Left renal pelvis (tissue), 4 donors: ENCODE measurements around the gene CT55. TPM values are rescaled to one million over a fixed set of nuclear protein-coding genes. Genes with fewer than 3 reads are reported as not detected.
"Not testable (repeated sequence)": the region's sequence is repeated elsewhere in the genome, so short reads cannot be mapped to it uniquely, and the experiment has no call there.

ENCODE experiments used
- DNase-seq, 4 donors: peaks; one replicate each; pipeline ENCODE4 v3.0.0-alpha.2; 2013; ENCODE audit warnings: low read depth in 4 of 4, low spot score in 3 of 4
- polyA plus RNA-seq, 4 donors: library from polyadenylated mRNA; unstranded; fragments of 120-200 nt; gene quantifications; one replicate each; pipeline ENCODE4 v1.2.1, GENCODE V29; 2013; ENCODE audit not compliant: insufficient read length in 4 of 4

The CT55 gene
- polyA plus RNA-seq: under 1 TPM in 3 of 4 donors, not detected in 1; 0.19 to 0.46 (median 0.20) TPM

- DNase-seq: no peak
These were observed at the start of gene CT55 for GRCh38 chrX:135170877-135171519. Gene CT55 (minus strand): TSS chrX:135171398. CDS start chrX:135171171, 227 bp downstream.

DNA sequence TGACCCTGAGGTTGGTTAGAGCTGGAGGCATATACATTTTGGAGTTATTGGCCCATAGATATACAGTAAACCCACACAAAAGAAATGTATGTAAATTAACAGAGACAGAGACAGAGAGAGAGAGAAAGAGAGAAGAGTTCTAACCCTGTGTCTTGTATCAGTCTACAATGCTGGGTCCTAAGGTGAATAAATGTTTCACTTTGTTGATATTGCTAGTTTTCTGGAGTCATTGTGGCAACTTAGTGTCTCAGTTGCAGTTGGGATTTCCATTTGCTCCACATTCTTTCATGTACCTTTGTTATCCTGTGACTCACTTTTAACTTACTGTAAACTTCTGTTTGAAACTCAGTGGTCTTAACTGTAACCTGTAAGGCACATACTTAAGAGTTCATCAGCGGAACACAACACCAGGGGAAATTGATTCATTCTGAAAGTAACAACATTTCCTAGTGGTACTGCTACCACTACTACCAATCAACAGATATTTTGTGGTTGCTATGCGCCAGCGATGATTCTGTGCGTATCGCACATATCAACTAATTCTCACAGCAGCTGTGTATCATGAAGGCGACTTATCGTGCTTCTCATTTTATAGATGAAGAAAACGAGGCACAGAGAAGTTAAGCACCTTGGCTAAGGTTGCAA is 42.1 kb upstream of the CT55 start:
- DNase-seq: no peak

GRCh38 chrX:135206427-135206826 is 35.2 kb upstream of the CT55 start:
- DNase-seq: not testable (repeated sequence)

DNA sequence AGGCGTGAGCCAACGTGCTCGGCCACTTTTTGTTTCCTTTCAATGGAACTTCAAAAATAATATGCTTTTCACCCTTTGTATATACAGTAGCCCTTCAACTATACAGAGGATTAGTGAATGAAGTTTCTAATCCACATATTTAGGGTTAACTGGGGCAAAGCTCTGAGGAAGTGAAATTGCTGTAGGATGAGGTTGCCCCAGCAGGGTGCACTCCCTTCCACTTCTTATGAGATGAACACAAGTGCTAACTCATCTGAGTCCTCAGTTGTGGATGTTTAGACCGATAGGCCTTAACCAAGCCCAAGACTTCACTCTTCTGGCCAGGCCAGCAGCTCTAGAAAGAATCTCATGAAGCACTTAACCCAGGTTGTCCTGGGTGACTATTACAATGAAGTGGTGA is 29.1 kb upstream of the CT55 start:
- DNase-seq: no peak

- DNase-seq: no peak
These were observed 23.5 kb upstream of the CT55 start for GRCh38 chrX:135194684-135195083.

GRCh38 chrX:135193740-135194139 is 22.5 kb upstream of the CT55 start:
- DNase-seq: no peak

GRCh38 chrX:135191838-135192237 is 20.6 kb upstream of the CT55 start:
- DNase-seq: no peak

DNA sequence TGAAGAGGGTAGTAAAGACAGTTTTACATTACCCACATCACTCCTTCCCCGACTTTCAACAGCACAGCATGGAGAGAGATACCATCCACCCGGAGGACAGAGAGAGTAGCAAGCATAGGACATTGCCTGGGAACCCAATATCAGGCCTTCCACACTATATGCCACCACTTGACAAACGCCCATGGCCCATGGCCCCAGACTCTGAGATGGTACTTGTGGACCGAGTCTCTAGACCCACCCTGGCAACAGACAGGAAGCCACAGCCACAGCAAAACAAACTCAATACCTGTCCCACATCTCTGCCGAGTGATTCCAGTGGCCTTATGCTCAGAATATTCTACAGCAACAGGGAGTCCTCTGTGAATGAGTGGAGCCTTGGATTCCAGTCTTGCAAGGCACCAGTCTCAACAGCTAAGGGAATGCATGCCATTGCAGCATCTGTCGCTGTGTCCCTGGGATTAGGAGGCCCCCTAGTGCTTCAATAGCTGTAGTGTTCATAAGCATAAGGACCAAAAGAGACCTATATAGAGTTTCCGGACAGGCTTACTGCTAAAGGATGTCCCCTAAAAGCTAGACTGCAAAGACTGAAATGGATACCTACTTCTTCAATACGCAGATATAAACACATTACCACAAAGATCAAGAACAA is 14.7 kb upstream of the CT55 start:
- peak in 3 of 4 donors; percentile 2 to 8 (median 7) for DNase-seq

DNA sequence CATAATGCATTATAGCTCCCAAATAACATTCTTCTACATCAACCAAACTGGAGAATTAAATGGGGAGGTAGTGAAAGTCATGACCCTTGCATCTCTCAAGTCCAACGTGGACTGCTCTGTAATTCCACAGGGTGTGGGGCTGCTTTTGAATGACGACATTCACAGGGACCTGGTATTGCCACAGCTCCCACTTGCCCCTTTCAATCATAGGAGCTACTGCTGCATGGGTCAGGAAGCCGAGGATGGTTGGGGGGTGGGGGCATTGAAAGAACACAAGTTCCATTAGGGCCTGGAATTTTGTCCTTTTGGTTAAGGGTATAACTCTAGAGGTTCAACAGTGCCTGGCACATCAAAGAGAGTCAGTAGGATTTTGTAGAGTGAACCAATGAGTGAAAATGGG is 7.4 kb upstream of the CT55 start:
- DNase-seq: no peak

GRCh38 chrX:135170468-135170867 is 730 bp downstream of the CT55 start:
- no peak for DNase-seq

DNA sequence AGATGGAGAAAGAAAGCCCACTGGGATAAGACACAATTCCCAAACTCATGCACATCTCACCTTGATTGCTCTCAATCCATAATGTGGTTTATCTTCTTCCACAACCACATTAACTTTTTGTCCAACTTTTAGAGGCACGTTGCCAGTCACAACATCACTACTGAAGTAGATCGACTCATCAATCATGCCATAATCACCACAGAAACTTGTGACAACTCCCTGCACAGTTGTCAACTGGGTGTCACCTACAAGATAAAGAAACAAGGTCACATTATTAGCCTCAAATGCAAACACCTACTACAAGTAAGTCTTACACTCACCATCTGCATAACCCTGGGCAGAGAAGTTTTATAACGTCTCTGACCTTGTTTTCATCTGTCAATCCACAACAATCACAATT is 1.7 kb downstream of the CT55 start:
- DNase-seq: not testable (repeated sequence)

GRCh38 chrX:135168486-135168885 is 2.7 kb downstream of the CT55 start:
- no peak for DNase-seq

DNA sequence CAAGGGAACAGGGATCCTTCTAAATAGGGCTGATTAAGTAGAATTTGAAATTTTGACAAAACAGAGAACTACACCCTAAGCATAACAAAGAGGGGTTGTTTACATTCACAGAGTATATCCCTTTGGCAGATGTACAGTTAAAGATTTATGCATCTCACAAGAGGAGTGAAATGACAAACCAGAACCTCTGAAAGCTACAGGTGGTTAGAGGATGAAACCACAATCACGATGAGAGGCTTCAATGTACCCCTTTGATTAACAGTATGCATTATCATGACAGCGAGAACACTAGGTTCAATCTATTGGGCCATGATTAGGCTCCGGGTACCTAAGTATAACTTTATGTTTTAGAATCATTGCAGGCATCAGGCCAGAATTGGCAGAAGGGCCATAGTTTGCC is 16.5 kb downstream of the CT55 start:
- DNase-seq: not testable (repeated sequence)

DNA sequence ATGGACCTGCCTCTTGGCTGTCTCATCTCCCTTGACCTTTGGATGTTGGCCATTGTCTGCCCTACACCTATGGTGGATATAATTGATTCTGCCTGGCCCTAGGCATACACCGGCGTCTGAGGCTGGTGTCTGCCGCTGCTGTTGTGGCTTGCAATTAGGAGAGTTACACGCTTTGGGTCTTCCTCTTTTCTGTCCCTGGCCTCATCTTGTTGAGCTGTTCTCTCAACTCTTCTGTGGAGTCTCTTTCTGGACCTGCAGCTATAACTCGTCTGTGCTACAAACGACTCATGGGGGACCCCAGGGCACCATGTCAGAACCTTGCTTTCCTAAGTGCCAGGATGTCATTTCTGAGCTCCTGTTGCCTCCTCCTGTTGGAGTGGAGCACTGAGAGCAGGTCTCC is 45.1 kb downstream of the CT55 start:
- not testable (repeated sequence) for DNase-seq

DNA sequence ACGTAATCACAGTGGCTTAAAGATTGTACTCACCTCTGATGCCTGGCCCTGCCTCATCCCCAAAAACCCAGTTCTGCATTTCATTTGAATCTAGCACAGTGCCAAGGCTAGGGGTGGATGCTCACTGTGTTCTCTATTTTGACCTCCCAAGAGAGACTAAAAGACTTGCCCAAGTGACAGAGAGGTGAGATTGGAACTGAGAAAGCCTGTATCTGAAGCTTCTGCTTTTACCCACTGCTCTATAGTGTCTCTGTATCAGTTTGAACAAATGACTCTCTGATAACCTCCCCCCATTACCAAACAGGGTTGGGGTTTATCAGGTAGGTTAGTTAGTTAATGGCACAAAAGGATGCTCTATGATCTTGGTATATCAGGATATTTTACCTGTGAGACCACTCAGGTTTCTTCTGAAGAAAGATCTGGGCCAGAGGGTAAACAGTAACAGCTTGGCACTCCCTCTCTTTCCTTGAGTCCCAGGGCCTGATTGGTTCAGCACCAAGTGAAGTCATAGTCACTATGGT is 51.1 kb downstream of the CT55 start, which contains the start of gene ETDB:
Gene ETDB (minus strand): TSS at position 471 of the 521 bp plus-strand sequence. CDS start 1,265 bp downstream, outside the sequence.
- not testable (repeated sequence) for DNase-seq

- DNase-seq: not testable (repeated sequence)
These were observed 55.1 kb downstream of the CT55 start for GRCh38 chrX:135116064-135116463.

GRCh38 chrX:135114392-135114791 is 56.8 kb downstream of the CT55 start:
- no peak for DNase-seq

DNA sequence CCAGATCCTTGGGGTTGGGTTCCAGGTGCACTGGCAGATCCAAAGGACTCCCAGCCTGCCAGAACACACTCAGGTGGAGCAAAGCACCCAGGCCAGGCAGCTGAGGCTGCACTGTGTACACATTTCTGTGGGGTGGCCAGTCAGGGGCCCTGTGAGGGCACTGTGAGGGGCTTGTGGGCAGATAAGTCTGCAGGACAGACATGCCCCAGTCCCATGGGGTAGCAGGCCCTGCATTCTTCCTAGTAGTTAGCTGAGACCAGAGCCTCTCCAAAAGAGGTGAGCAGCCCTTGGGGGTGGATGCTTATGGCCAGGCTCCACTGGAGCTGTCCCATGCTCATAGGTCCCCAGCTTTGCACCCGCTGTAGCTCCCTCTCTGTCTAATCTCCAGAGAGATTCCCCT is 58.5 kb downstream of the CT55 start:
- DNase-seq: no peak

- no peak for DNase-seq
These were observed 59.0 kb downstream of the CT55 start for GRCh38 chrX:135112096-135112729.

GRCh38 chrX:135109554-135109953 is 61.6 kb downstream of the CT55 start:
- no peak for DNase-seq
